ENCODE measurements around the gene NELL1.

The NELL1 gene

GRCh38 chr11:20668844-20669819 is at the start of gene NELL1:
TSS of gene NELL1 (plus strand) at chr11:20669586.
- TF ChIP-seq GATA3 (IDR thresholded peaks at IDR 0.05; ENCODE audit: low read depth, low read length), result no peak
- no peak for TF ChIP-seq GATA2 (IDR thresholded peaks at IDR 0.05; ENCODE audit: low read depth, low read length)

- no peak for TF ChIP-seq GATA2 (IDR thresholded peaks at IDR 0.05; ENCODE audit: low read depth, low read length)
- no peak for TF ChIP-seq GATA3 (IDR thresholded peaks at IDR 0.05; ENCODE audit: low read depth, low read length)
These were observed 48.4 kb upstream of the NELL1 start for GRCh38 chr11:20620988-20621387.

GRCh38 chr11:20621679-20622078 is 47.7 kb upstream of the NELL1 start:
- no peak for TF ChIP-seq GATA2 (IDR thresholded peaks at IDR 0.05; ENCODE audit: low read depth, low read length)
- no peak for TF ChIP-seq GATA3 (IDR thresholded peaks at IDR 0.05; ENCODE audit: low read depth, low read length)

- TF ChIP-seq GATA2 (IDR thresholded peaks at IDR 0.05; ENCODE audit: low read depth, low read length), result no peak
- no peak for TF ChIP-seq GATA3 (IDR thresholded peaks at IDR 0.05; ENCODE audit: low read depth, low read length)
These were observed 46.1 kb upstream of the NELL1 start for GRCh38 chr11:20623252-20623651.

GRCh38 chr11:20626279-20626678 is 43.1 kb upstream of the NELL1 start:
- TF ChIP-seq GATA3 (IDR thresholded peaks at IDR 0.05; ENCODE audit: low read depth, low read length) (no peak), GATA2 (IDR thresholded peaks at IDR 0.05; ENCODE audit: low read depth, low read length) (no peak)

- TF ChIP-seq GATA3 (IDR thresholded peaks at IDR 0.05; ENCODE audit: low read depth, low read length), result no peak
- no peak for TF ChIP-seq GATA2 (IDR thresholded peaks at IDR 0.05; ENCODE audit: low read depth, low read length)
These were observed 42.4 kb upstream of the NELL1 start for GRCh38 chr11:20627026-20627425.

- no peak for TF ChIP-seq GATA3 (IDR thresholded peaks at IDR 0.05; ENCODE audit: low read depth, low read length)
- no peak for TF ChIP-seq GATA2 (IDR thresholded peaks at IDR 0.05; ENCODE audit: low read depth, low read length)
These were observed 41.7 kb upstream of the NELL1 start for GRCh38 chr11:20627701-20628100.

- TF ChIP-seq GATA2 (IDR thresholded peaks at IDR 0.05; ENCODE audit: low read depth, low read length) (no peak), GATA3 (IDR thresholded peaks at IDR 0.05; ENCODE audit: low read depth, low read length) (no peak)
These were observed 37.7 kb upstream of the NELL1 start for GRCh38 chr11:20631519-20632168.

- TF ChIP-seq GATA2 (IDR thresholded peaks at IDR 0.05; ENCODE audit: low read depth, low read length) (no peak), GATA3 (IDR thresholded peaks at IDR 0.05; ENCODE audit: low read depth, low read length) (no peak)
These were observed 37.2 kb upstream of the NELL1 start for GRCh38 chr11:20632169-20632532.

- TF ChIP-seq GATA3 (IDR thresholded peaks at IDR 0.05; ENCODE audit: low read depth, low read length), result no peak
- TF ChIP-seq GATA2 (IDR thresholded peaks at IDR 0.05; ENCODE audit: low read depth, low read length), result no peak
These were observed 35.3 kb upstream of the NELL1 start for GRCh38 chr11:20634044-20634443.

GRCh38 chr11:20634781-20635180 is 34.6 kb upstream of the NELL1 start:
- TF ChIP-seq GATA3 (IDR thresholded peaks at IDR 0.05; ENCODE audit: low read depth, low read length), result no peak
- TF ChIP-seq GATA2 (IDR thresholded peaks at IDR 0.05; ENCODE audit: low read depth, low read length), result no peak

GRCh38 chr11:20638074-20638473 is 31.3 kb upstream of the NELL1 start:
- TF ChIP-seq GATA2 (IDR thresholded peaks at IDR 0.05; ENCODE audit: low read depth, low read length) (no peak), GATA3 (IDR thresholded peaks at IDR 0.05; ENCODE audit: low read depth, low read length) (no peak)

GRCh38 chr11:20639688-20640087 is 29.7 kb upstream of the NELL1 start:
- TF ChIP-seq GATA2 (IDR thresholded peaks at IDR 0.05; ENCODE audit: low read depth, low read length) (no peak), GATA3 (IDR thresholded peaks at IDR 0.05; ENCODE audit: low read depth, low read length) (no peak)

GRCh38 chr11:20640401-20640800 is 29.0 kb upstream of the NELL1 start:
- TF ChIP-seq GATA2 (IDR thresholded peaks at IDR 0.05; ENCODE audit: low read depth, low read length) (no peak), GATA3 (IDR thresholded peaks at IDR 0.05; ENCODE audit: low read depth, low read length) (no peak)

GRCh38 chr11:20644360-20644759 is 25.0 kb upstream of the NELL1 start:
- TF ChIP-seq GATA3 (IDR thresholded peaks at IDR 0.05; ENCODE audit: low read depth, low read length) (no peak), GATA2 (IDR thresholded peaks at IDR 0.05; ENCODE audit: low read depth, low read length) (no peak)
